Suprapubic skin (tissue), 4 donors: ENCODE data around the gene CLIP4. TPM values are rescaled to one million over a fixed set of nuclear protein-coding genes. Genes with fewer than 3 reads are reported as not detected.
A peak's percentile ranks its signal among the peaks of the same experiment; 100 is the strongest.

Experiments used
- DNase-seq, 2 donors: peaks; one replicate each; pipeline ENCODE4 v3.0.0-alpha.2; 2019; ENCODE audit warnings: low spot score in 2 of 2
- H3K27ac ChIP-seq: fragments of 200-600 bp; sonication (generic); one replicate; pipeline ENCODE4 v1.5.1; 2019
- H3K27me3 ChIP-seq: fragments of 200-600 bp; sonication (generic); one replicate; pipeline ENCODE4 v1.5.1; 2019
- H3K36me3 ChIP-seq: fragments of 200-600 bp; sonication (generic); one replicate; pipeline ENCODE4 v1.5.1; 2019
- H3K4me1 ChIP-seq: fragments of 200-600 bp; sonication (generic); one replicate; pipeline ENCODE4 v1.5.1; 2019
- H3K4me3 ChIP-seq: fragments of 200-600 bp; sonication (generic); one replicate; pipeline ENCODE4 v1.5.1; 2019; ENCODE audit warnings: mild to moderate bottlenecking
- H3K9me3 ChIP-seq: fragments of 200-600 bp; sonication (generic); one replicate; pipeline ENCODE4 v1.5.1; 2019
- CTCF ChIP-seq, 2 donors: fragments of 200-600 bp in 1 of 2; fragments of 450-650 bp in 1 of 2; sonication (generic) in 1 of 2; IDR thresholded peaks; one replicate each; pipeline ENCODE4 v1.5.1; 2016 to 2019; ENCODE audit warnings: antibody characterized with exemption in 2 of 2, mild to moderate bottlenecking in 1 of 2, moderate library complexity in 1 of 2
- EP300 ChIP-seq: sonication (generic); formaldehyde crosslinking; IDR thresholded peaks from one replicate; pipeline ENCODE4 v1.6.1; 2017; ENCODE audit warnings: antibody characterized with exemption
- POLR2A ChIP-seq, 2 donors: fragments of 450-650 bp; IDR thresholded peaks; one replicate each; pipeline ENCODE4 v1.6.1; 2017; ENCODE audit warnings: antibody characterized with exemption in 2 of 2, mild to moderate bottlenecking in 2 of 2, moderate library complexity in 2 of 2
- POLR2AphosphoS5 ChIP-seq, 3 donors: sonication (generic); formaldehyde crosslinking; IDR thresholded peaks; one replicate each; pipeline ENCODE4 v1.6.1; 2017; ENCODE audit warnings: antibody characterized with exemption in 3 of 3
- WGBS: methylation state at CpG from one replicate; pipeline ENCODE4 v1.1.5; 2018; 5-methylcytosine and 5-hydroxymethylcytosine counted together
- total RNA-seq, 4 donors: library from RNA; depleted of rRNA; stranded (reverse); fragments of >200 nt; gene quantifications; one replicate each; pipeline ENCODE4 v1.1.0, GENCODE V29; 2016

CLIP4 gene
- total RNA-seq, 4 donors from 2014 or later = 61.9 to 173 (median 67.4) TPM

- no peaks in the 10 kb centered on the region for H3K9me3 ChIP-seq
- TF ChIP-seq EP300 (no peak), POLR2AphosphoS5 (IDR thresholded peaks at IDR 0.05) (no peak)
- peak in 1 of 2 donors; percentile 47 for DNase-seq
- H3K4me3 ChIP-seq = no peak overlapping the region
- peaks cover 5% of the 10 kb centered on the region for H3K4me1 ChIP-seq
- H3K27me3 ChIP-seq = no peaks in the 10 kb centered on the region
- H3K36me3 ChIP-seq = no peaks in the 10 kb centered on the region
- no peak overlapping the region for H3K27ac ChIP-seq
- WGBS = 73% methylated on average over 6 of the region's 6 CpGs
Measured at GRCh38 chr2:29218071-29218470, 102.9 kb downstream of the CLIP4 start.

GRCh38 chr2:29218550-29219125 is 103.4 kb downstream of the CLIP4 start:
- Histone ChIP-seq H3K36me3 (no peaks in the 10 kb centered on the region), H3K4me1 (peaks cover 10% of the 10 kb centered on the region), H3K4me3 (no peak overlapping the region), H3K27ac (no peak overlapping the region), H3K9me3 (no peaks in the 10 kb centered on the region), H3K27me3 (no peaks in the 10 kb centered on the region)
- no peak for DNase-seq
- 92% methylated on average over 4 of the region's 4 CpGs for WGBS
- TF ChIP-seq EP300 = no peak
- TF ChIP-seq POLR2A (IDR thresholded peaks at IDR 0.05) = no peak
- no peak for TF ChIP-seq CTCF (IDR thresholded peaks at IDR 0.05)
- no peak for TF ChIP-seq POLR2AphosphoS5 (IDR thresholded peaks at IDR 0.05)

DNA sequence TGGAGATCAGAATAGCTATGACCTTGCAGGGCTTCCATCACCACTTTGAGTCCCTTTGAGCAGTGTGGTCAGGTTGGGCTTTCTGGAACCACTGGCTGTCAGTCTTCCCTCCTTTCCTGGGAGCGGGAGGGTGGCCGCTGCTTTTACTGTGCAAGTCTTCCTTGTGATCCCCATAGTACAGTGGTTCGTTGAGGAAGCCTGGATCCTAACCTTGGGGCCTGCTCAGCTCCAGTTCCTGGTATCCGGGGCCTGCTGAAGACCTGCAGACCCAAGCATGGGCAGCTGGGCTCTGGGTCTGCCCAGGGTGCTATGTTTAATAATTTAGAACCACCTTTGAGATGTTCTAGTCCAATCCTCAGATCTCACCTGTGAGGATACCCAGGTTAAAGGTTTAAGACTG is 104.2 kb downstream of the CLIP4 start:
- H3K27me3 ChIP-seq = no peaks in the 10 kb centered on the region
- TF ChIP-seq CTCF (IDR thresholded peaks at IDR 0.05) (no peak), EP300 (no peak), POLR2A (IDR thresholded peaks at IDR 0.05) (no peak), POLR2AphosphoS5 (IDR thresholded peaks at IDR 0.05) (no peak)
- DNase-seq = no peak

GRCh38 chr2:29220506-29221270 is 105.5 kb downstream of the CLIP4 start:
- no peak for TF ChIP-seq EP300
- TF ChIP-seq CTCF (IDR thresholded peaks at IDR 0.05) = no peak
- no peak for TF ChIP-seq POLR2AphosphoS5 (IDR thresholded peaks at IDR 0.05)
- no peak for TF ChIP-seq POLR2A (IDR thresholded peaks at IDR 0.05)
- DNase-seq = peak in 1 of 2 donors; percentile 58
- H3K9me3 ChIP-seq = no peaks in the 10 kb centered on the region
- H3K4me1 ChIP-seq = peaks cover 23% of the 10 kb centered on the region
- no peak overlapping the region for H3K4me3 ChIP-seq
- H3K27me3 ChIP-seq = no peaks in the 10 kb centered on the region
- 80% methylated on average over 12 of the region's 12 CpGs for WGBS
- H3K36me3 ChIP-seq = no peaks in the 10 kb centered on the region
- H3K27ac ChIP-seq = no peak overlapping the region

More for the DNA sequence above, 104.2 kb downstream of the CLIP4 start:
- Histone ChIP-seq H3K27ac (no peak overlapping the region), H3K4me3 (no peak overlapping the region), H3K9me3 (no peaks in the 10 kb centered on the region), H3K4me1 (peaks cover 18% of the 10 kb centered on the region), H3K36me3 (no peaks in the 10 kb centered on the region)
- 98% methylated on average over 4 of the region's 4 CpGs for WGBS

- peak in 1 of 2 donors; percentile 70 for DNase-seq
- TF ChIP-seq EP300 (no peak), POLR2A (IDR thresholded peaks at IDR 0.05) (no peak), POLR2AphosphoS5 (IDR thresholded peaks at IDR 0.05) (no peak), CTCF (IDR thresholded peaks at IDR 0.05) (no peak)
- Histone ChIP-seq H3K4me1 (peaks cover 23% of the 10 kb centered on the region), H3K27ac (no peak overlapping the region), H3K36me3 (no peaks in the 10 kb centered on the region), H3K9me3 (no peaks in the 10 kb centered on the region), H3K27me3 (peaks cover 12% of the 10 kb centered on the region), H3K4me3 (no peak overlapping the region)
- 82% methylated on average over 11 of the region's 11 CpGs for WGBS
Measured at GRCh38 chr2:29222381-29223179, 107.4 kb downstream of the CLIP4 start.
